Measurements from ENCODE around the gene SKI. TPM values are rescaled to one million over a fixed set of nuclear protein-coding genes. Genes with fewer than 3 reads are reported as not detected.

SKI gene
- polyA plus RNA-seq, 5 donors: 48.9 to 83.3 (median 58.9) TPM

DNA sequence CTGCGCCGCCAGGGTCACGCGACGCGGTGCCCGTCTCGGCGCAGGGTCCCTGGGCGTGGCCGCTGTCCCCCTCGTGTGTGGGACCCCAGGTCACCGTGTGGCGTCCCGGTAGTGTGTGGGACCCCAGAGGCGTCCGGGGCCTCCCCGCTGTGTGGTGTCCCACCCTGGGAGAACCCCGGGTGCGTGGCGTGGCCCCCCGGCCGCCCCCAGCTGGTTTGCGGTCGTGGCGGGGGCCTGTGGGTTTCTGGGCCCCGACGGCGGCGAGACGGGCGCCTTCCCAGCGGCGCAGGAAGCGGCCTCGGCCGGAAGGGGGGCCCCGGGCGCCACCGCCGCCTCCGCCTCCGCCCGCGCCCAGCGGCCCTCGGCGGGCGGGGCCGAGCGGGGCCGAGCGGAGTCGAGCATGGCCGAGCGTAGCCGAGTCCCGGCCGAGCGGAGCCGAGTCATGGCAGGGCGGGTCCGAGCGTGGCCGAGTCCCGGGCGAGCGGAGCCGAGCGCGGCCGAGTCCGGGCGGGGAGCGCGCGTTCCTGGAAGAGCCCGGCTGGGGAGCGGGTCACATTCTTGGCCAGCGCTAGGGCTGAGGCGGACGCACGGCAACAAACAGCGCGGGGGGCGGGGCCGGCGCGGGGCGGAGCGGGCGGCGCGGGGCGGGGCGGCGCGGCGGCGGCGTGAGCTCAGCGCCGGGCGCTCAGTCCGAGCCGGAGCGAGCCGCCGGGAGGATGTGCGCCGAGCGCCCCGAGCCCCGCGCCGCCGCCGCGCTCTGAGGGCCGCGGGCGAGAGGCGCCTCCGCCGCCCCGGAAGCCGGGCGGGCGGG, 568 bp upstream of the SKI start:
- peak; percentile 98 for DNase-seq

DNA sequence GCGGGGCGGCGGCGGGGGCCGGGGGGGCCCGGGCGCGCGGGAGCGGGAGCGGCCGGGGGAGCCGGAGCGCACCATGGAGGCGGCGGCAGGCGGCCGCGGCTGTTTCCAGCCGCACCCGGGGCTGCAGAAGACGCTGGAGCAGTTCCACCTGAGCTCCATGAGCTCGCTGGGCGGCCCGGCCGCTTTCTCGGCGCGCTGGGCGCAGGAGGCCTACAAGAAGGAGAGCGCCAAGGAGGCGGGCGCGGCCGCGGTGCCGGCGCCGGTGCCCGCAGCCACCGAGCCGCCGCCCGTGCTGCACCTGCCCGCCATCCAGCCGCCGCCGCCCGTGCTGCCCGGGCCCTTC, 546 bp downstream of the SKI start:
- DNase-seq: no peak

DNA sequence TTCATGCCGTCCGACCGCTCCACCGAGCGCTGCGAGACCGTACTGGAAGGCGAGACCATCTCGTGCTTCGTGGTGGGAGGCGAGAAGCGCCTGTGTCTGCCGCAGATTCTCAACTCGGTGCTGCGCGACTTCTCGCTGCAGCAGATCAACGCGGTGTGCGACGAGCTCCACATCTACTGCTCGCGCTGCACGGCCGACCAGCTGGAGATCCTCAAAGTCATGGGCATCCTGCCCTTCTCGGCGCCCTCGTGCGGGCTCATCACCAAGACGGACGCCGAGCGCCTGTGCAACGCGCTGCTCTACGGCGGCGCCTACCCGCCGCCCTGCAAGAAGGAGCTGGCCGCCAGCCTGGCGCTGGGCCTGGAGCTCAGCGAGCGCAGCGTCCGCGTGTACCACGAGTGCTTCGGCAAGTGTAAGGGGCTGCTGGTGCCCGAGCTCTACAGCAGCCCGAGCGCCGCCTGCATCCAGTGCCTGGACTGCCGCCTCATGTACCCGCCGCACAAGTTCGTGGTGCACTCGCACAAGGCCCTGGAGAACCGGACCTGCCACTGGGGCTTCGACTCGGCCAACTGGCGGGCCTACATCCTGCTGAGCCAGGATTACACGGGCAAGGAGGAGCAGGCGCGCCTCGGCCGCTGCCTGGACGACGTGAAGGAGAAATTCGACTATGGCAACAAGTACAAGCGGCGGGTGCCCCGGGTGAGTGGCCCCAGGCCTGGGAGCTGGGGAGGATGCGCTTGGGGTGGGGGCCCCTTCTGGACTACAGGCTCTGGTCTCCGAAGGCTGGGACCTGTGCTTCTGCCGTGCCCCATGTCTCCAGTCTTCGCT, 1.1 kb downstream of the SKI start:
- peak; percentile 86 to 88 for DNase-seq

DNA sequence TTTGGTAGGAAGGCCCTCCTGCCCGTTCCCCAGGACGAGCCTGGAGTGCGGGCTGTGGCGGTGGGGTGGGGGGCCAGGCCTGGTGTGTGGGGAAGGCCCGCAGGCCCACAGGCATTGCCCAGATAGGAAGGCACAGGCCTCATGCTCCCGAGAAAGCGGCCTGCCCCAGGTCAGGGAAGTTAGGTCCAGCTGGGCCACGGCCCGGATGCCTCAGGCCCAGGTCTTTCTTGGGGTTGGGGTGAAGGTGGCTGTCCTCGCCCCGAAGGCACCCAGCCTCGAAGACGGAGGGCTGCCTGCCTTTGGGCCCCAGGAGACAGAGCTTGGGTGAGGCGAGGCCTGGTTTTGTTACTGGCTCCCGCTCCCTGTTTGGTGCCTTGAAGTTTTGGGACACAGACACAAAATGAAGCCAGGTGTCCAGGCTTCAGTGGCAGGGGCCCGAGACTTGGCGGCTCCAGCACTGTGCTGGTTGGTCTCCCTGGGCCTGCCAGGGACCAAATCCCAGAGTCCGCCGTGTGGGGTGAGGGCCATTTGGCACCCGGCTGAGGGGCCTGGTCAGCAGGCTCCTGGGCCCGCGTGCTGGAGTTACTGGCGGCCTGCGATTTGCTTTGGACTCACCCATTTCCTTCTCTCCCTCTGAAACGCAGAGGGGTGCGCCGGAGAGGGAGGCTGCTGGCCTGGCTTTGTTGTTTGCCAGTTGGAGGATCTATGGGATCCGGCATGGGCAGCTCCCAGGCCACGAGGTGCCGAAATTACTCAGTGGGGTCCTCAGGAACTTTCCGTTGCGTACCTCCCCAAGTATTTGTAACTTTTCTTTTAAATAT, 2.0 kb downstream of the SKI start:
- DNase-seq: no peak

DNA sequence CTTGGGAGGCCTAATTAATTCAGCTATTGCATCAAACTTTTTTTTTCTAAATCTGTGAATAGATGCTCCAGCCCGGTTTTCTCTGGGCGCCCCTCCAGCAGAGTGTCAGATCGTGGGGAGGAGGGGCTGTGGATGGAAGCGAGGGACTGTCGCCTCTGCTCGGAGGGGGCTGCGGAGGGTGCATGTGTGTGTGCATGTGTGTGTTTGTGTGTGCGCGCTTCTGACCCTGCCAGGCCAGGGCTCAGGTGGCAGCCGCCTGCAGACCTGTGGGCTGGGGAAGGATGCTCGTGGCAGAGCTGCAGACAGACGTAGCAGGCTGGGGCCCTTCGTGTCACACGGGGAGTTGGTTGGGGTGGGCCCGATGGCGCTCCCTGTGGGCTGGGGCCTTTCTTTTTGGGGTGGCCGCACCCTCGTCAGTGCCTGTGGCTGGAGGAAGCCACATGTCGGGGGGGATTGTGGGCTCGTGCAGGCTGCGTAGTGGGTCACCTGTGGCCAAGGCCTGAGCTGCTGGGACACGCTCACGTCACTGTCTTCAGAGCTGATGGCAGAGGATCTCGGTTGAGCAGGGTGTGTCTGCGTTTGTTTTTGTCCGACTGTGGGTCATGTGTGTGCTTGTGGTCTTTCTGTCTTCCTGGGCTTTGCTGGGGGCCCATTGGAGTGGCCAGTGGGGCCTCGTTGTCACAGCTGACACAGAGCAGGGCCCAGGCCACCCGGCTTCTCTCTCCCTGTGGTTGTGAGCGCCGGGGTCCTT, 2.8 kb downstream of the SKI start:
- no peak for DNase-seq

DNA sequence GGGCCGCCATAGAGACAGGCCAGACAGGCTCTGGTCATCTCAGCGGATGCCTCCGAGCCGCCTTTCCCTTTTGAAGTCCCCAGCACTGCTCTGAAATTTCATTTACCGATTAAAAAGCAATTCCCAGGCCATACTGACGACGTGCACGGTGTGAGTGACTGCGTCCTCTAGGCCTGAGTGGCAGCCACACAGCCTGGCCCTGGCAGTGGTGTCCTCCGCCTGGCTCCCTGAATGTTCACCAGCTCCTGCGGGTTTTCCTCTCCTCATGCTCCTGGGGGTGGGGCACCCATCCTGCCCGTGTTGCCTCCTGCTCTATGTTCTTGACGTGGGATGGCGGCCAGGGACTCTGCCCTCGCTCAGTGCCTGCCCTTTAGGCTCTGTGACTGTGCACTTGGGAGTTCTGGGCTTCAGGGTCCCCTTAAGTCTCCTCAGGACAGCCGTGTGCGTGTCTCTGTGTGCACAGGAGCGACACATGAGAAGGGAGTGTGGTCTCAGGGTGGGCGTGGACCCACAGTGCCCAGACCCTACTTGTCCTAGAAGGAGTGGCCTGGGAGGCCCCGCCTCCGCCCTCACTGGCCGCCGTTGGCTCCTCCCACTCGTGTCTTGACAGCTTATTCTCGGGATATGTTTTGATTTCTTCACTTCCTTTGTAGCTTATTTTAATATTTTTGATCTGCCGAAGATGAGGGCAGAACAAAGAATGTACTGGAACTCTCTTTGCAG, 3.6 kb downstream of the SKI start:
- peak; percentile 81 to 88 for DNase-seq

DNA sequence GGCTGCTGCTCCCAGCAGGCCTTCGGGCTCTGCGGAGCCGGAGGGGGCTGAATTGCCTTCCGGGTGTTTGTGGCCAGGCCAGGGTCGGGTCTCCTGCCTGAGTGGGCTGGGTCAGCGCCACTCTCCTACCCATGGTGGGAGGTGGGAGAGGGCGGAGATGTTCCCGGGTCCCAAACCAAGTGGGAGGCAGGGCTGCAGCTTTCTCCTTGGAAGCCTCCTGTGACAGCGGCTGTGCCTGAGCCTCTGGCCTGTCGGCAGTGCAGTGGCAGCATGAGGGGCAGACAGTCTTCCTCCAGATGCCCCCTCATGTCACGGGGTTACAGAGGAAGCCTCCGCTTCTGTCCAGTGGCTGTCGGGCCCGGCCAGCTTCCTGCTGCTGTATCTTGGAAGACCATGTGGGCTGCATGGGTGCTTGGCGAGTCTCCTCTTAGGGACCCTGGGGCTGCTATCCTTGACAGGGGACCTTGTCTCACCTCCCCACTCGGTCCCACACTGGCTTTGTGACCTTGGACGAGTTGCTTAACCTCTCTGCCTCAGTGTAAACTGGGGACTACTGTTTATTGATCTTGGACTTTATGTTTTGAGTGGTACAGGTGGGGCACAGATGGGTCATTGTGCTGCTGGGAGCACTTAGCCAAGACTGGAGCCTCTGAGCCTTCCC, 4.3 kb downstream of the SKI start:
- no peak for DNase-seq

DNA sequence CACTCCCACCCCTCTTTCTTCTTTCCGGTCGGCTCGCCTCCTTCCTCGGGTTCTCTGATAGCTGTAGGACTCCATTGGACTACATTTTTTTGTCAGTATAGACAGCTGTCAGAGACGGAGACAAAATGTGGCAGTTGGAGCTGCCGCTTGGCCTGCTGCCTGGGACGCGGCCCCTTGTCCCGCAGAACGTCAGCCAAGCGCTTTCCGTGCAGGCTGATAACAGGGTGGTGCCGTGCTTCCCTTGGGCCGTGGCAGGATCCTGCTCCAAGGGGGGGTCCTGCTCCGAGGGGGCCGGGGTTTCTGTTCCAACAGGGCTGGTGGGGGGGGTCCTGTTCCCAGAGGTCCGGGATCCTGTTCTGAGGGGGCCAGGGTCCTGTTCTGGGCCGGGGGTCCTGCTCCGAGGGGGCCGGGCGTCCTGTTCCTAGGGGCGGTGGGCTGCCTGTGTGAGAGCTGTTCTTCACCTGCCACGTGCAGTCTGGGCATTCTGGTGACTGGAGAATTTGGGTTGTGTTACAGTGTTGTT, 4.9 kb downstream of the SKI start:
- no peak for DNase-seq

DNA sequence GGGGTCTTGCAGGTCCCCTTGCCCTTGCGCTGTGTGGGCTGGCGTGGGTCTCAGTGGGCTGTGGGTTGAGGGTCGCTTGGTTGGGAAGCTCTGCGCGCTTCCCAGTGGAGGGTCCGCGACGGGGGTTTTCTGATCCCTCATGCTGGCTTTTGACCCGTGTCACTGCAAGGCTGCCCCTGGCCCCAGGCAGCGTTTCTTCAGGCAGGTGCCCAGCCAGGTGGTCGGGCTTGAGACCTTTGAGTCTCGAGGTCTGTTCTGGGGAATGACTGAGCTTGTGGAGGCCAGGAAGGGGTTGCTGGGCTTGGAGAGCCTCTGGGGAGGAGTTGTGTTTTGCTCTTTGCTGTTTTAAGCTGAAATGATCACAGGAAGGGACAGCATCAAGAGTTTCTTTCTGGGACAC, 5.3 kb downstream of the SKI start:
- no peak for DNase-seq

DNA sequence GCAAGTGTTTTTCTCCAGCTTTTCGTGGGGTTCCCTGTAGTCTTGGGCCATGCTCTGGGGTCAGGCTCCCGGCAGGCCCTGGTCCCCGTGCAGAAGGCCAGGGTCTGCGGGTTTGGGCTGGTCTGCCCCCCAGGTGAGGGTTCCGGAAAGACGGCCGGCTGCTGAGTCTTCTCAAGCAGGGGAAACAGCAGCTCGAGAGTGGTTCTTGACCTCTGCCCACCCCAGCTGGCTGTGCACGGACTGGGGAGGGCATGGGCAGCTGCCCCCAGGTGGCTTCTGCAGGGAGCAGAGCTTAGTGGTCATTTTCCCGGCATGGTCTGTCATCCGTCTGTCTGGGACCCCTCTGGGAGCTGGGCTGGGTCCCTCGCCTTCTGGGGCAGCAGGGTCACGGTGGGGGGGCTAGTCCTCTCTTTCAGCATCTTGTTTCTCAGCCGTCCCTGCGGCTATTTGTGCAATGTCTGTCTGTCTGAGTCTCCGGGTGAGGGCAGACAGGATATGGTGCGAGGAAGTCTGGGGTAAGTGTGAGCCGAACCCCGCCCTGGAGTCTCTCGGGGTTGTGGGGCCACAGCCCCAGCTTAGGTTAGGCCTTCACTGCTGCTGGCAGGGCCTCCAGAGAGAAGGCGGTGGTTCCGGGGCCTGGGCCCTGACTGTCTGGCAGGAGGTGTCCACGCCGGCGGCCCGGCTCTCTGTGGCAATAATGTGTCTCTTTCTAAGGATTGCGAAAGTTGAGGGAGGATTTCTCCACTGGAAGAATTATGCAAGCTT, 6.1 kb downstream of the SKI start:
- DNase-seq: peak; percentile 83 to 87

DNA sequence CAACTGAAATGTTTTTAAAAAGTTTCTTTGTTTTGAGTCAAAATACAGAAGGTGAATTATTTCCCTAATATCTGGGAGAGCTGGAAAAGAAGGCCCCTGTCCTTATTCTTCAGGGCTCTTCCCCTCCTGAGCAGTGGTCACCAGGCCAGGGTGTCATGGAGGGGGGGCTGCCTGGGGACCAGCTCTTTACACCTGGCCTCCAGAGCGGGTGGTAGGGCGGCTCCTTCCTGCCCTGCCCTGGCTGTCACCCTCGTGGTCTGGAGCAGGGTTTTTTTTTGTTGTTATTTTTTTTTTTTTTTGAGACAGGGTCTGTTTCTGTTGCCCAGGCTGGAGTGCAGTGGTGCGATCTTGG, 6.6 kb downstream of the SKI start:
- DNase-seq: no peak

DNA sequence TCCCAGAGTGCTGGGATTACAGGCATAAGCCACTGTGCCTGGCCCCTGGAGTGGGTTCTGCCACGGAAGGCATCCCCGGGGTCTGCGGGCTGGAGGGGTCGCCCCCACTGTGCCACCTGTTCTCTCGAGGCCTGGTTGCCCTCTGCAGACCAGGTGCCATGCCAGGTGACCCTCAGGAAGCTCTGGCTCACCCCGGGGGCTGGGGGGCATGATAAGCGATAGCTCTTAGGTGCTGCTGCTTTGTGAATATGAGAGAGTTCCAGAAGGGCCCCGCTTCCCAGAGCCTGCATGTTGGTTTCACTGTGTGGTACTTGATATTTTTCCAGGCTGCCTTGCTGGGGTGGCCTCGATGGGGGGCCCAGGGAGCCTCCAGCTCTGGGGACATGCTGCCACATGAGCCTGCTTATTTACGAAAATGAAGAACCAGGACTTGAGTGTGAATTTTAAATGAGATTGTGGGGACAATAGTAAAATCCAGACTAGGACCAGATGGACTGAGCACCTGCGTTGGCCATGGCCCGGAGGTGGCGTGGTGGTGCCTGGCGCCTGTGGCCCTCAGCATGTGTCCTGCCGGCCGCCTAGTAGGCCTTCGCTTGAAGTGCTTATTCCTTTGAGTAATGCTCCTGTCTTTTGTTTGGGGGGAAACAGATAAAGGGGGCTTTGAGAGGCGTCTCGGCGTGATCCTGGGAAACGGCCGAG, 7.3 kb downstream of the SKI start:
- DNase-seq: no peak

DNA sequence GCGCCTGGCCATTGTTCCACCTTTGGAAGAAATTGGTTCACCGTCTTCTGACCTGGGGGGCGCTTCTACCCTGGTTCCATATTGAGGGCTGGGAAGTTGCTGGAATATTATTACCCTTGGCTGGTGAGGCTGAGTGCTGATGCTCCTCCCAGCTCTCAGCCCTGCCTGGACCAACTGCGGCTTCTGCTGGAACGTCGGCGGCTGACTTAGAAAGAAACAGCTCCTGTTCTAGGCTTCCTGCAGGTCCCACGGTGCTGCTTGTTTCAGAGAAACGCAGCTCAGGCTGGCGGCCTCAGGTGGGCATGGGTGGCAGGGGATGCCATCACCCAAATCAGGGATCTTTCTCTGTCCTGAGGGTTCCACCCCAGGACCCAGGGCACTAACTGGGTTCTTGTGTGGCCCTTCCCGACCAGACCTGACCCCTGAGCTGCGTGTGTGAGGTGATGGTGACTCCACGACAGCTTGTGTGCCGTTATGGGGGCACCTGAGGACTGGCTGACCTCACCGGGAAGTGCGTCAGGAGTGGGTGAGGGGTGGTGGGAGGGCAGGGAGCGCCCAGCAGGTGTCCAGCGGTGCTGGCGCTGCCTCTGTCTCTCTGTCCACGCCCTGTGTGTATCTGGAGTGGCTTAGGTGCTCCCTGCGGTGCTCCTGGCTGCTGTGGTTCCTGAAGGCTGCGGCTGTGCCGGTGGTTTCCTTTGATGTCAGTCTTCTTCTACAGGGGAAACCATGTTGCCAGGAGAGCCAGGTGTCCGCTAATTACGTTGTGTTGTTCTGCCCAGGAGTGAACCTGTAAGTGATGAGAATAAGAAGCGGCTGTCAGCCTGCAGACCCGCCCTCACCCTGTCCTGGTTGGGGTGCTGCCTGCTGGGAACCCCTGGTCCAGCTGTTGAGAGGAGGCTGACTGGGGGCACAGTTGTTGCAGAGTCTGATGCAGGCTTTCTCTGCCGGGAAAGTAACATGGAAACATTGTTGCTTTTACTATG, 8.9 kb downstream of the SKI start:
- DNase-seq: no peak

DNA sequence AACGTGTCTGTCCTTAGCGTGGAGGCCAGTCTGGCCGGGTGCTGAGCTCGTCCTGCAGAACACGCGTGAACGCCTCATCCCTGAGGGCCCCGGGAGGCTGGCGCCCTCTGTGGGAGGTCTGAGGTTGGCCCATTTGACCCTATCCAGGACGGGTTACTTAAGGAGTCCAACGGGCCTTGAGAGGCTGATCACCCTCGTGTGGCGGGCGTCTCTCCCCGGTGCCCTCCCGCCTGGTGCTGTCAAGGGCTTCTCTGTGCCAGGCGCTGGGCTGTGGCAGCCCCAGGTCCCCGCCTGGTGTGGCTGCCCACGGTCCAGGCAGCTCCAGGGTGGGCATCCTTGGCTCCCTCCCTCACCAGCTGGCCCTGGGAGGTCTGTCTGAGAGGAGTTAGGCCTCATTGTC, 9.7 kb downstream of the SKI start:
- DNase-seq: no peak

DNA sequence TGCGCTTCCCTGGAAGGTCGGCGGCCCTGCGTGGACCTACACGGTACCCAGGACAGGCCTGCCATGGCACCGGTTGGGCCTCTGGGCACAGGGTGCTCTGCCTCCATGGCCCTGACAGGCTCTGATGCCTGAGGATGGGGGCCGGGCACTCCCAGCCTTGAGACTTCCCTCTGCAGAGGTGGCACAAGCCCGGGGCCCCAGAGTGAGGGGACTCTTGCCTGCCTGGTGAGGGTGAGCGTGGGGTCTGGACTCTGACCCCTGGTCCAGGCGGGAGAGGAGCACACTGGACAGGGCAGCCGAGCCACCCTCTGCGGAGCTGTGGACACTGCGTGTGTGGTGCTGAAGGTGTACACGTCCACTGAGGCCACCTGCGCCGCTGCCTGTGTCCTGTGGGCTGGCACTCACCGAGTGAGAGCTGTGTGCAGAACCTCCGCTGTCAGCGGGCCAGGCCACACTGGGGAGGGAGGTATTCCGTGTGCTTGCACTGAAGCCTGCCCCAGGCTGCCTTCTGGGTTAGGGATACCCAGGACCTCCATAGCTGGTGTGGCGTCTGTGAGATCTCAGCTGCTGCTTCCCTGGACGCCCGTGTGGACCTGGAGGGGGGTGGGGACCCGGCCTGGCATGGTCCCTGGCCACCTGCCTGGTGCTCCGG, 10.4 kb downstream of the SKI start:
- no peak for DNase-seq

DNA sequence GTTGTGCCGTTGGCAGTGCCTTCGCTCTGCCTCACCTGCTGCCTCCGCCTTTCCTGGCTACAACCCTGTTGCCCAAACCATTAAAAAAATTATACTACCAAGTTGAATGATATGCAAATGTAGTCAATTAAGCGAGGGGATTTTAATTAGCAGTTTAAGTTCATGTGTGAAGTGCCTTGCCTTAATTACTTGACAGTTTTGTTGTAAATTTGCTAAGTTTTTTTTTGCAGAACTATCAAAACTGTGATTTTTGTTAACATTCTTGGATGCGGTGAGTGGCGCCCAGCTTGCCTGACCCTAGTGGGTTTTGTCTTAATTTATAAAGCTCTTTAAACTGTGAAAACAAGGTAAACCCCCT, 10.9 kb downstream of the SKI start:
- DNase-seq: no peak

DNA sequence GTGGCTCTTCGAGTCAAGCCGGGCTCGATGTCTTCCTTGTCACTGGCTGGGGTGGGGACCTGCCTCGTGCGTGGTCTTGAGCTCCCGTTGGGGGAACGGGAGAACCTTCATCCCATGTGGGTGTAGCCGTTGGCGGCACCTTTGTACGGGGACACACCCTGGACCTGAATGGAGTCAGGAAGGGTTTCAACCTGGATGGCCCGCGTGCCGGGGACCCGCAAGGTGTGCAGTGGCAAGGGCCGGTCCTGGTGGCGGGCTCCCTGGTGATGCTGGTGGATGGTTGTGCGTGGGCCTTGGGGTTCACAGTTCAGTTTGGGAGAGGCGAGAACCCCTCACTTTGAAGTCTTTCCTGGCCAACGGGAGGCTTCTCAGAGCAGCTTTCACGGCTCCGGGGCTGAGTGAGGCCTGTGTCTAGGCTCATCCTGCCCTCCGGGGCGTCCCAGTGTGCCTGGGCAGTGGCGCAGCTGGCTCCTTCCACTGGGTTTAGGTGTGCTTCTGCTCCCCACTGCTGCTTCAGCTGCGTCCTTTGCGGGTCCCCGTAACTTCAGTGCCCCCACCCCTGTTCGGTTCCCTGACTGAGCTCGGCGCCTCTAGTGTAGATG, 11.4 kb downstream of the SKI start:
- DNase-seq: no peak
